ACHN (cell line): ENCODE data around the gene GMPPA.
A peak's percentile ranks its signal among the peaks of the same experiment; 100 is the strongest.

ENCODE experiments used
- DNase-seq: peaks from one replicate; pipeline ENCODE4 v3.0.0-alpha.2; 2015
- in situ Hi-C: cut with HindIII; loops from 2 replicates; pipeline ENCODE4 v1.10.0; 2017; ENCODE audit warnings: low sequenced_read_pairs, low pct_ligation_motif_present, low pct_unique_long_range_greater_than_20kb

The GMPPA gene

DNA sequence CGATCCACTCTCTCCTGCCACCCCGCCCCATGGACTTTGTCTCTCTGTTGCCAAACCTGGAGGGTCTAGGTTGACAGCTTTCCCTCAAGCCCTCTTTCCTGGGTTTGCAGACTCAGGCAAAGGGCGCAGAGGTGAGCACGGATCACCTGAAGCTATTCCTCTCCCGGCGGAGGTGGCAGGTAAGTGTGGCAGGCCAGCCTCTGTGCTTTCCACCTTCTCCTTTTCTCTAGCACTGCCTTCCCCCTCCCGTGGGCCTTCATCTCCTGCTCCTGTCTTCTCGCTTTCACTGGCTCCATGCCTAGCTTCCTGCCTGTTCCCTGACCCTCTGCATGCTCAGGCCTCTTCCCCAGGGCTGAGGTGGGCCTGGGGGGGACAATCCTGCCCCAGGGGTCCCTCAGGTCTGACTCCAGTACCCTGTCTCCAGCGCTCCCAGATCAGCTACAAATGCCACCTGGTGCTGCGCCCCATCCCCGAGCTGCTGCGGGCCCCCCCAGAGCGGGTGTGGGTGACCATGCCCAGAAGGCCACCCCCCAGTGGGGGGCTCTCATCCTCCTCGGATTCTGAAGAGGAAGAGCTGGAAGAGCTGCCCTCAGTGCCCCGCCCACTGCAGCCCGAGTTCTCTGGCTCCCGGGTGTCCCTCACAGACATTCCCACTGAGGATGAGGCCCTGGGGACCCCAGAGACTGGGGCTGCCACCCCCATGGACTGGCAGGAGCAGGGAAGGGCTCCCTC is 15.9 kb upstream of the GMPPA start:
- in situ Hi-C loops: no loop called here
- no peak for DNase-seq

DNA sequence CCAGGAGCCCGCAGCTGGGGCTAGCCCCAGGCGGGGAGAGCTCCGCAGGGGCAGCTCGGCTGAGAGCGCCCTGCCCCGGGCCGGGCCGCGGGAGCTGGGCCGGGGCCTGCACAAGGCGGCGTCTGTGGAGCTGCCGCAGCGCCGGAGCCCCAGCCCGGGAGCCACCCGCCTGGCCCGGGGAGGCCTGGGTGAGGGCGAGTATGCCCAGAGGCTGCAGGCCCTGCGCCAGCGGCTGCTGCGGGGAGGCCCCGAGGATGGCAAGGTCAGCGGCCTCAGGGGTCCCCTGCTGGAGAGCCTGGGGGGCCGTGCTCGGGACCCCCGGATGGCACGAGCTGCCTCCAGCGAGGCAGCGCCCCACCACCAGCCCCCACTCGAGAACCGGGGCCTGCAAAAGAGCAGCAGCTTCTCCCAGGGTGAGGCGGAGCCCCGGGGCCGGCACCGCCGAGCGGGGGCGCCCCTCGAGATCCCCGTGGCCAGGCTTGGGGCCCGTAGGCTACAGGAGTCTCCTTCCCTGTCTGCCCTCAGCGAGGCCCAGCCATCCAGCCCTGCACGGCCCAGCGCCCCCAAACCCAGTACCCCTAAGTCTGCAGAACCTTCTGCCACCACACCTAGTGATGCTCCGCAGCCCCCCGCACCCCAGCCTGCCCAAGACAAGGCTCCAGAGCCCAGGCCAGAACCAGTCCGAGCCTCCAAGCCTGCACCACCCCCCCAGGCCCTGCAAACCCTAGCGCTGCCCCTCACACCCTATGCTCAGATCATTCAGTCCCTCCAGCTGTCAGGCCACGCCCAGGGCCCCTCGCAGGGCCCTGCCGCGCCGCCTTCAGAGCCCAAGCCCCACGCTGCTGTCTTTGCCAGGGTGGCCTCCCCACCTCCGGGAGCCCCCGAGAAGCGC is 15.0 kb upstream of the GMPPA start:
- in situ Hi-C loops: no loop called here
- DNase-seq: no peak

DNA sequence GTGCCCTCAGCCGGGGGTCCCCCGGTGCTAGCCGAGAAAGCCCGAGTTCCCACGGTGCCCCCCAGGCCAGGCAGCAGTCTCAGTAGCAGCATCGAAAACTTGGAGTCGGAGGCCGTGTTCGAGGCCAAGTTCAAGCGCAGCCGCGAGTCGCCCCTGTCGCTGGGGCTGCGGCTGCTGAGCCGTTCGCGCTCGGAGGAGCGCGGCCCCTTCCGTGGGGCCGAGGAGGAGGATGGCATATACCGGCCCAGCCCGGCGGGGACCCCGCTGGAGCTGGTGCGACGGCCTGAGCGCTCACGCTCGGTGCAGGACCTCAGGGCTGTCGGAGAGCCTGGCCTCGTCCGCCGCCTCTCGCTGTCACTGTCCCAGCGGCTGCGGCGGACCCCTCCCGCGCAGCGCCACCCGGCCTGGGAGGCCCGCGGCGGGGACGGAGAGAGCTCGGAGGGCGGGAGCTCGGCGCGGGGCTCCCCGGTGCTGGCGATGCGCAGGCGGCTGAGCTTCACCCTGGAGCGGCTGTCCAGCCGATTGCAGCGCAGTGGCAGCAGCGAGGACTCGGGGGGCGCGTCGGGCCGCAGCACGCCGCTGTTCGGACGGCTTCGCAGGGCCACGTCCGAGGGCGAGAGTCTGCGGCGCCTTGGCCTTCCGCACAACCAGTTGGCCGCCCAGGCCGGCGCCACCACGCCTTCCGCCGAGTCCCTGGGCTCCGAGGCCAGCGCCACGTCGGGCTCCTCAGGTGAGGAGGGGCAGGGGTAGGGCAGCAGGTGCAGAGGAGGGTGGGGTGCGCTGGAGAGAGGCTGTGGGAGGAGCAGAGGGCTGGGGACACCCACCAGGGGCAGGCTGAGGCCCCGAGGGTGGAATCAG is 14.1 kb upstream of the GMPPA start:
- no peak for DNase-seq
- in situ Hi-C loops: no loop called here

DNA sequence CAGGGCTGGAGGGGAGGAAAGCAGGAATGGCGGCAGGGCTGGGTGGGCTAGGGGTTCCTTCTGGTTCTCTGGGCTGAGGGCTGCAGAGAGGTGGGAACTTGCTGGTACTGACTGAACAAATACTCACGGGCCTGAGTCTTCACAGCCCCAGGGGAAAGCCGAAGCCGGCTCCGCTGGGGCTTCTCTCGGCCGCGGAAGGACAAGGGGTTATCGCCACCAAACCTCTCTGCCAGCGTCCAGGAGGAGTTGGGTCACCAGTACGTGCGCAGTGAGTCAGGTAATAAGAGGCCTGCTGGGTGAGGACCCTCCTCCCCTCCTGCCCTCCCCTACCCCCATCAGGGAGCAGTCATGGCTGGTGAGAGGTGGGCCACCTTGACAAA is 13.5 kb upstream of the GMPPA start:
- in situ Hi-C loops: no loop called here
- no peak for DNase-seq

DNA sequence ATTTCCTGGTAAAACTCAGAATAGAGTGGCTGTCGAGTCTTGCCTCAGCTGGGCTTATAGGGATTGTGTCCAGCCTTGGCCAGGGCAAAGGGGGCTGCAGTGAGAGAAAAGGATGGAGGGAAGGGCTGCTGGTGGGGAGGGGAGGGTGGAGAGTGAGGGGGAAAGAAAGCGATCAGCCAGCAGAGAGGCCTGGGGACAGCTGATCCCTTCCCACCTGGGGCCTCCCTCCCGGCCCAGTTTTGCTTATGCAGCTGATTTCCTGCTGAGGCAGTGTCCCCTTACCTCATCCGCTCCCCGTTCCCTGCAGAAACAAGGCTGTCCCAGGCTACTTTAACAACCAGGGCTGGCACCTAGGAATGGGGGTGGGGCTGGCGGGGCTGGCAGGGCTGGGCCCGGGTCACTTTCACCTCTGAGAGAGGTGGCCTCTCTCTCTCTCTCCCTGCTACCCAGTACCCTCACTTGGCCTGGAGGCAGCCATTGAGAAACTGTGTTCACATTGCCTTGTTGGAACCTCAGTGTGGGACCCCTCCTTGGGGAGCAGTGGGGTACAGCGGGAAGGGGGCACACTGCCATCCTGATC is 12.2 kb upstream of the GMPPA start:
- in situ Hi-C loops: no loop called here
- no peak for DNase-seq

DNA sequence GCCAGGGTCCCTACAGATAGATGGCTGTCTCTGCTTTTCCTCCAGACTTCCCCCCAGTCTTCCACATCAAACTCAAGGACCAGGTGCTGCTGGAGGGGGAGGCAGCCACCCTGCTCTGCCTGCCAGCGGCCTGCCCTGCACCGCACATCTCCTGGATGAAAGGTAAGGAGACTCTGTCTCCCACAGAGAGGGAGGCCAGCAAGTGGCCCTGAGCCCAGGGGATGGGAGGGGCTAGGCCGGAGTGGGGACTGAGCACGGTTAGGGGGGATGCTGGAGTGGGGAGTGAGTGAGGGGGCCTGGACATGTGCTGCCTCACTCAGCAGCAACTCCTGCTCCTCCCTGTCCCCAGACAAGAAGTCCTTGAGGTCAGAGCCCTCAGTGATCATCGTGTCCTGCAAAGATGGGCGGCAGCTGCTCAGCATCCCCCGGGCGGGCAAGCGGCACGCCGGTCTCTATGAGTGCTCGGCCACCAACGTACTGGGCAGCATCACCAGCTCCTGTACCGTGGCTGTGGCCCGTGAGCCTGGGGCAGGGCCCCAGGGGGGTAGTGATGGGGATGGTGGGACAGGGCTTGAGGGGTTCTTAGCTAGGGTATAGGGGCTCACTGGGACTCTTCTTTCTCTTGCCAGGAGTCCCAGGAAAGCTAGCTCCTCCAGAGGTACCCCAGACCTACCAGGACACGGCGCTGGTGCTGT is 10.4 kb upstream of the GMPPA start:
- in situ Hi-C loops: no loop called here
- DNase-seq: no peak

- DNase-seq: no peak
- in situ Hi-C loops: no loop called here
Observed at GRCh38 chr2:219488844-219489194, 9.9 kb upstream of the GMPPA start.

- in situ Hi-C loops: no loop called here
Observed at GRCh38 chr2:219489315-219489714, 9.4 kb upstream of the GMPPA start.

DNA sequence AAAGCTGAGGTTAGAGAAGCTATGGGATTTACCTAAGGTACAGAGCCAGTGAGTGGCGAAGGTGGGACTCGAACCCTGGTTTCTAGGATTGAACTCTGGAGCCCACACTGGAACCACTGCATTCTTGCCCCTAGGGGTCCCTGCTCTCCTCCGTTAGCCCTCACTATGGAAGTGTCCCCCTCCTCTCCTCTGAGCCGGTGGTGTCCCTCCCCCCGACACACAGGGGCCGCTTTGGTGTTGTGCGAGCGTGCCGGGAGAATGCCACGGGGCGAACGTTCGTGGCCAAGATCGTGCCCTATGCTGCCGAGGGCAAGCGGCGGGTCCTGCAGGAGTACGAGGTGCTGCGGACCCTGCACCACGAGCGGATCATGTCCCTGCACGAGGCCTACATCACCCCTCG is 8.5 kb upstream of the GMPPA start:
- in situ Hi-C loops: no loop called here
- DNase-seq: no peak

More at GRCh38 chr2:219489315-219489714, 9.4 kb upstream of the GMPPA start:
- no peak for DNase-seq

- DNase-seq: no peak
- in situ Hi-C loops: no loop called here
Observed at GRCh38 chr2:219490600-219491130, 8.0 kb upstream of the GMPPA start.

DNA sequence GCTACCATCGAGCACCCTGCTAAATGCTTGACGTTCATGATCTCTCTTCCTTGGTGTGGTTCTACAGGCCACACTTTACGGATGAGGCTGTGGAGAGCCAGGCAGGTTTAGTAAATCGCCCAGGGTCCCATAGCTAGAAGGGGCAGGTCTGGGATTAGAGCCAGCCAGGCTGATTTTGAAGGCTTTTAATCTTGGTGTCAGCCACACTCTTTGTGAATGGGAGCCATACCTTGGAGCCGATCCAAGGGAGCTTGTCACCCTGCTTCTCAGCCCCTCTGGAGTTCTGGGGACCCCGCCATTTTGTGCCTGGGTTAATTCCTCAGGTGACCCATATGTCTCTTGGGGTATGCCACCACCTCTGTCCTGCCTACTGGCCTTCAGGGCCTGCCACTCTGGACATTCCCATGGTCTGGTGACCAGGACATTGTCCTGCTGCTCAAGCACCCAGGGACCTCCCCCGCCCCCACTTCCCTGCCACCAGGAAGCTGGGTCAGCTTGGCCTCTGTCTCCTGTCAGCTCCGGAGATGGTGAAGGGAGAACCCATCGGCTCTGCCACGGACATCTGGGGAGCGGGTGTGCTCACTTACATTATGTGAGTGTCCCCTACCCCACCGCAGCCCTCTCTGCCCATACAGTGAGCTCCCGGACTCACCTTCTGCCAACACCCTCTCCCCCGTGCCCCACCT is 7.3 kb upstream of the GMPPA start:
- in situ Hi-C loops: no loop called here

GRCh38 chr2:219492575-219492974 is 6.1 kb upstream of the GMPPA start:
- no peak for DNase-seq
- in situ Hi-C loops: no loop called here

More for the DNA sequence above, 7.3 kb upstream of the GMPPA start:
- no peak for DNase-seq

- in situ Hi-C loops: no loop called here
- DNase-seq: no peak
Observed at GRCh38 chr2:219493086-219493485, 5.6 kb upstream of the GMPPA start.

- in situ Hi-C loops: no loop called here
- DNase-seq: no peak
Observed at GRCh38 chr2:219494952-219495530, 3.6 kb upstream of the GMPPA start.

DNA sequence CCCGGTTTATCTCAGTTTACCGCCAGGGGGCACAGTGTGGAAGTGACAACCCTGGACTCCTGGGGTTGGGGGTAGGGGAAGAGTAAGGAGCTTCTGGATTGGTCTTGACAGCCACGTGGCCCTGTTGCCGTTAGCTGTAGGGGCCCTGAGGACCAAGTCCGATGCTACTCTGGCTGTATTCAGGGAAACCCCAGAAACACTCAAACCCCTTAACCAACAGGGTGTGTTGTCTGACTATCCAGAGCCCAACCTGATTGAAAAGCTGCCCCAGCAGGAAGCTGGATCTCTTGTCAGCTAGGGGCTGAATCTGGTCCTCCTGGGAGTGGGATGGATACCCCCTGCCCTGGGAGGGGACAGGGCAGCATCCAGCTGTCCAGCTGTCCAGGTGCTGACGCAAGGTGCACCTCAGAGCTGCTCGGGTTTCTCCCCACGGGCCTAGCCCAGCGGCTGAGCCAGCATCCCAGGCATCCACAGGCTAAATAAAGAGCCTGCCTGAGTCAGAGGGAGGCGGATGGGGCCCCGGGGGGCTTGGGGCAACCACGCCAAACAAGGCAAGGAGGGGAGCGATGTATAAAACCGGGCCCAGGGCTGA is 3.1 kb upstream of the GMPPA start:
- DNase-seq: peak; percentile 83
- in situ Hi-C loops: no loop called here

- no peak for DNase-seq
- in situ Hi-C loops: no loop called here
Observed at GRCh38 chr2:219496247-219496824, 2.4 kb upstream of the GMPPA start.
